Activated CD8-positive, alpha-beta memory T cell treated with anti-CD3 and anti-CD28 coated beads for 48 hours (primary cell): Measurements from ENCODE around the gene SMPDL3A.

Source experiments
- DNase-seq, 3 experiments: peaks; one replicate each; pipeline ENCODE4 v3.0.0-alpha.2; 2020; ENCODE audit warnings: low read depth in 2 of 3, low spot score in 2 of 3

The SMPDL3A gene

DNA sequence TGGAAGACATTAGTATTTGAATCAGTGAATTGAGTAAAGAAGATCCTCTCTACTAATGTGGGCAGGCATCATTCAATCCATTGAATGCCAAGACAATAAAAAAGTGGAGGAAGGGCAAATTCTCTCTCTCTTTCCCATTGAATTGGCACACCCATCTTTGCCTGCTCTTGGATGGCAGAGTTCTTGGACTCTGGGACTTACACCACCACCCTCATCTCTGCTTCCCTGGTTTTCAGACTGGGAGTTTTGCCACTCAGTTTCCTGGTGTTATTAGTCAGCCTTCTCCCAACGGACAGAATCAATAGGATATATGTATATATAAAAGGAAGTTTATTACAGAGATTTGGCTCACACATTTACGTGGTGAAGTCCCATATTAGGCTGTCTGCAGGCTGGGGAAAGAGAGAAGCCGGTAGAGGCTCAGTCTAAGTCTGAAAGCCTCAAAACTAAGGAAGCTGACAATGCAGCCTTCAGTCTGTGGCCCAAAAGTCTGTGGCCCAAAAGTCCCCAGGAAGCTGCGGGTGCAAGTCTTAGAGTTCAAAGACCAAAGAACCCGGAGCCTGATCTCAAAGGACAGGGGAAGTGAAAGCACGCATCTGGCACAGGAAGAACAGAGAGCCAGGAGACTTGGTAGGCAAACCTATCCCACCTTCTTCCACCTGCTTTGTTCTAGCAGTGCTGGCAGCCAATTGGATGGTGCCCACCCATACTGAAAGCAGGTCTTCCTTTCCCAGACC is 64.4 kb downstream of the SMPDL3A start:
- DNase-seq = no peak
